Measurements from ENCODE around the gene PRDM12. TPM values are rescaled to one million over a fixed set of nuclear protein-coding genes. Genes with fewer than 3 reads are reported as not detected.

PRDM12 gene
- total RNA-seq, 1 donor from 2014 or later, result not detected

- Histone ChIP-seq H3K4me1 (peaks cover 0 to 6% of the 10 kb centered on the region in 2 donors), H3K9me3 (no peaks in the 10 kb centered on the region), H3K27ac (no peak overlapping the region), H3K27me3 (no peaks in the 10 kb centered on the region), H3K4me3 (no peak overlapping the region), H3K36me3 (no peaks in the 10 kb centered on the region)
- no peak for DNase-seq (ENCODE audit: low spot score in 2 of 2)
- intact Hi-C loops (cut with DNase I), result no loop called here
- no peak for TF ChIP-seq CTCF (IDR thresholded peaks at IDR 0.05)
Observed at GRCh38 chr9:130720762-130721161, 56.4 kb downstream of the PRDM12 start.

- Histone ChIP-seq H3K36me3 (no peaks in the 10 kb centered on the region), H3K9me3 (no peaks in the 10 kb centered on the region), H3K4me3 (no peak overlapping the region), H3K27me3 (no peaks in the 10 kb centered on the region), H3K27ac (no peak overlapping the region), H3K4me1 (no peaks in the 10 kb centered on the region)
- no peak for DNase-seq (ENCODE audit: low spot score in 2 of 2)
- intact Hi-C loops (cut with DNase I), result no loop called here
- no peak for TF ChIP-seq CTCF (IDR thresholded peaks at IDR 0.05)
Observed at GRCh38 chr9:130728721-130729120, 64.3 kb downstream of the PRDM12 start.

GRCh38 chr9:130729145-130729544 lies 64.8 kb downstream of the PRDM12 start:
- Histone ChIP-seq H3K27ac (no peak overlapping the region), H3K36me3 (no peaks in the 10 kb centered on the region), H3K4me3 (no peak overlapping the region), H3K27me3 (no peaks in the 10 kb centered on the region), H3K9me3 (no peaks in the 10 kb centered on the region), H3K4me1 (no peaks in the 10 kb centered on the region)
- intact Hi-C loops (cut with DNase I), result no loop called here
- TF ChIP-seq CTCF (IDR thresholded peaks at IDR 0.05), result no peak
- DNase-seq (ENCODE audit: low spot score in 2 of 2), result no peak

- no peak overlapping the region for H3K27ac ChIP-seq
- H3K36me3 ChIP-seq, result no peaks in the 10 kb centered on the region
- no peak for TF ChIP-seq CTCF (IDR thresholded peaks at IDR 0.05)
- H3K9me3 ChIP-seq, result no peaks in the 10 kb centered on the region
- intact Hi-C loops (cut with DNase I), result no loop called here
- H3K4me1 ChIP-seq, result no peaks in the 10 kb centered on the region
- H3K4me3 ChIP-seq, result no peak overlapping the region
- H3K27me3 ChIP-seq, result no peaks in the 10 kb centered on the region
- no peak for DNase-seq (ENCODE audit: low spot score in 2 of 2)
Observed at GRCh38 chr9:130731355-130731754, 67.0 kb downstream of the PRDM12 start.

- TF ChIP-seq CTCF (IDR thresholded peaks at IDR 0.05), result no peak
- H3K36me3 ChIP-seq, result no peaks in the 10 kb centered on the region
- H3K27me3 ChIP-seq, result no peaks in the 10 kb centered on the region
- no peak overlapping the region for H3K27ac ChIP-seq
- no peak for DNase-seq (ENCODE audit: low spot score in 2 of 2)
- no peaks in the 10 kb centered on the region for H3K4me1 ChIP-seq
- H3K9me3 ChIP-seq, result no peaks in the 10 kb centered on the region
- intact Hi-C loops (cut with DNase I), result no loop called here
- no peak overlapping the region for H3K4me3 ChIP-seq
Observed at GRCh38 chr9:130732136-130732535, 67.7 kb downstream of the PRDM12 start.

Other genes with a start within 250 kb of the PRDM12 start
- 162 TPM for gene ASS1, start 219.6 kb upstream of the PRDM12 start, total RNA-seq
- 14.5 TPM for gene FUBP3, start 85.0 kb upstream of the PRDM12 start, total RNA-seq
- gene EXOSC2, start 29.2 kb downstream of the PRDM12 start, total RNA-seq, result 20.6 TPM
- 99.1 TPM for gene ABL1, start 170.7 kb downstream of the PRDM12 start, total RNA-seq
- not detected for gene QRFP, start 232.2 kb downstream of the PRDM12 start, total RNA-seq

Data from ascending aorta (tissue), 2 donors.